Esophagus muscularis mucosa (tissue), 4 donors: Measurements from ENCODE around the gene LRRC7.

Experiments used
- CTCF ChIP-seq, 3 experiments: fragments of 200-600 bp in 2 of 3; fragments of 450-650 bp in 1 of 3; sonication (generic) in 2 of 3; IDR thresholded peaks; one replicate each; pipeline ENCODE4 v1.5.1; 2017 to 2019; ENCODE audit warnings: antibody characterized with exemption in 3 of 3, mild to moderate bottlenecking in 2 of 3, moderate library complexity in 1 of 3
- EP300 ChIP-seq: sonication (generic); formaldehyde crosslinking; IDR thresholded peaks from one replicate; pipeline ENCODE4 v1.6.1; 2017; ENCODE audit warnings: antibody characterized with exemption
- POLR2AphosphoS5 ChIP-seq, 2 donors: sonication (generic); formaldehyde crosslinking; IDR thresholded peaks; one replicate each; pipeline ENCODE4 v1.6.1; 2017; ENCODE audit warnings: antibody characterized with exemption in 2 of 2

- no peak for TF ChIP-seq POLR2AphosphoS5 (IDR thresholded peaks at IDR 0.05)
- TF ChIP-seq CTCF (IDR thresholded peaks at IDR 0.05), result no peak
- no peak for TF ChIP-seq EP300
Observed at GRCh38 chr1:69836971-69837636, 269.4 kb downstream of the LRRC7 start.
